Epithelial cell of esophagus (primary cell): ENCODE data around the gene SMOC2.

ENCODE experiments used
- DNase-seq: peaks from one replicate; pipeline ENCODE4 v3.0.0; 2010; ENCODE audit warnings: low read depth
- H3K4me3 ChIP-seq: 2 replicates; pipeline ENCODE4 v1.5.1; 2011; ENCODE audit warnings: mild to moderate bottlenecking, low read length, control low read depth
- TF ChIP-seq, protein P1 (sequence below): IDR thresholded peaks from 2 replicates; pipeline ENCODE4 v1.5.1; 2011; ENCODE audit warnings: low read depth, mild to moderate bottlenecking, low read length, control low read depth, inconsistent platforms; ENCODE audit not compliant: insufficient read depth; ENCODE audit errors: missing control alignments

The SMOC2 gene

DNA sequence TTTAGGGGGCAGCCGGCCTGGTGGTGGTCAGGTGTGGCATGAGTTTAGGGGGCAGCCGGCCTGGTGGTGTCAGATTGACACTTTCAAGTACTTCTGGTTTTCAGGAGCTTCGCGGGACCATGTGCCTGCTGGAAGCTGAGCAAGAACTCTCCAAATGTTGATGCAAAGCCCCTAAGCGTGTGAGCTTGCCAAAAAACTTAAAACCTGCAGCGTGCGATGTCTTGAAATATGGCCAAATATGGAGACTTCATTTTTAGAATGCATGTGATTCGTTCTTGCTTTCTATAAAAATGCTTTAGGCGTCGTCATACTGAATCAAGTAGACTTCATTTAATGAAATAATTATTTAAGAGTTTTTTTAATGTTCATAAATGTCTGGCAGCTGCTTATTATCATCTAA, 149.4 kb downstream of the SMOC2 start:
- TF ChIP-seq, protein P1, sequence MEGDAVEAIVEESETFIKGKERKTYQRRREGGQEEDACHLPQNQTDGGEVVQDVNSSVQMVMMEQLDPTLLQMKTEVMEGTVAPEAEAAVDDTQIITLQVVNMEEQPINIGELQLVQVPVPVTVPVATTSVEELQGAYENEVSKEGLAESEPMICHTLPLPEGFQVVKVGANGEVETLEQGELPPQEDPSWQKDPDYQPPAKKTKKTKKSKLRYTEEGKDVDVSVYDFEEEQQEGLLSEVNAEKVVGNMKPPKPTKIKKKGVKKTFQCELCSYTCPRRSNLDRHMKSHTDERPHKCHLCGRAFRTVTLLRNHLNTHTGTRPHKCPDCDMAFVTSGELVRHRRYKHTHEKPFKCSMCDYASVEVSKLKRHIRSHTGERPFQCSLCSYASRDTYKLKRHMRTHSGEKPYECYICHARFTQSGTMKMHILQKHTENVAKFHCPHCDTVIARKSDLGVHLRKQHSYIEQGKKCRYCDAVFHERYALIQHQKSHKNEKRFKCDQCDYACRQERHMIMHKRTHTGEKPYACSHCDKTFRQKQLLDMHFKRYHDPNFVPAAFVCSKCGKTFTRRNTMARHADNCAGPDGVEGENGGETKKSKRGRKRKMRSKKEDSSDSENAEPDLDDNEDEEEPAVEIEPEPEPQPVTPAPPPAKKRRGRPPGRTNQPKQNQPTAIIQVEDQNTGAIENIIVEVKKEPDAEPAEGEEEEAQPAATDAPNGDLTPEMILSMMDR = no peak
- DNase-seq = no peak
- H3K4me3 ChIP-seq = no peak overlapping the region

DNA sequence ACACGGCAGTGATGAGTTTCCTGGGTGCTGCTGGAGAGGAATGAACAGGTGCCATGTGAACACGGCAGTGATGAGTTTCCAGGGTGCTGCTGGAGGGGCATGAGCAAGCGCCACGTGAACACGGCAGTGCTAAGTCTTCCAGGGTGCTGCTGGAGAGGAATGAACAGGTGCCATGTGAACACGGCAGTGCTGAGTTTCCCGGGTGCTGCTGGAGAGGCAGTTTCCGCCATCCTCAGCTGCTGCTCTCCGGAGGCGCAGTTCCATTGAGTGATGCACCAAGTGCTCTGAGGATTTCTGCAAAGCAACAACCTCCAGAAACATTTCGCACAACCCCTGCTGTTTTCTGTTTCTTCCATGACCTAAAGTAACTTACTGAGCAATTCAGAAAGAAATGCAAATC, 155.4 kb downstream of the SMOC2 start:
- no peak overlapping the region for H3K4me3 ChIP-seq
- TF ChIP-seq, protein P1 = no peak
- DNase-seq = no peak

DNA sequence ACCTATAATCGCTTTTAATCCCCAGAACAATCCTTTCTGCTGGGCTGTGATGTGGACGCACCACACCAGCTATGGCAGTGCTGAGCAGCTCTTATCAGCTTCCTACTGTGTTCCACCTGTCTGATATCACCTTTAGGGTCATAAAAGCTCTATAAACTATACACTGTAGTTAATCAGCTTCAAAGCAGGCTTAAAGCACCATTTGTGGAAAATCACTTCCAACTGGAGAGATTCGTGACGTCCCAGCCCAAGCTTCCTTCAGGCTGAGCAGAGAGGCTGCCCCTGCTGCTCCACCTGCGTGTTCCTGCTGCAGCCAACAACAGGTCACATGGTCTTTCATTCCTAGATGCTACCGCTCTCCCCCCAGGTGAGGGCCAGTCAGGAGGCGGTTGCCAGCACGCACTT, 156.5 kb downstream of the SMOC2 start:
- DNase-seq = no peak
- TF ChIP-seq, protein P1 = no peak
- no peak overlapping the region for H3K4me3 ChIP-seq

DNA sequence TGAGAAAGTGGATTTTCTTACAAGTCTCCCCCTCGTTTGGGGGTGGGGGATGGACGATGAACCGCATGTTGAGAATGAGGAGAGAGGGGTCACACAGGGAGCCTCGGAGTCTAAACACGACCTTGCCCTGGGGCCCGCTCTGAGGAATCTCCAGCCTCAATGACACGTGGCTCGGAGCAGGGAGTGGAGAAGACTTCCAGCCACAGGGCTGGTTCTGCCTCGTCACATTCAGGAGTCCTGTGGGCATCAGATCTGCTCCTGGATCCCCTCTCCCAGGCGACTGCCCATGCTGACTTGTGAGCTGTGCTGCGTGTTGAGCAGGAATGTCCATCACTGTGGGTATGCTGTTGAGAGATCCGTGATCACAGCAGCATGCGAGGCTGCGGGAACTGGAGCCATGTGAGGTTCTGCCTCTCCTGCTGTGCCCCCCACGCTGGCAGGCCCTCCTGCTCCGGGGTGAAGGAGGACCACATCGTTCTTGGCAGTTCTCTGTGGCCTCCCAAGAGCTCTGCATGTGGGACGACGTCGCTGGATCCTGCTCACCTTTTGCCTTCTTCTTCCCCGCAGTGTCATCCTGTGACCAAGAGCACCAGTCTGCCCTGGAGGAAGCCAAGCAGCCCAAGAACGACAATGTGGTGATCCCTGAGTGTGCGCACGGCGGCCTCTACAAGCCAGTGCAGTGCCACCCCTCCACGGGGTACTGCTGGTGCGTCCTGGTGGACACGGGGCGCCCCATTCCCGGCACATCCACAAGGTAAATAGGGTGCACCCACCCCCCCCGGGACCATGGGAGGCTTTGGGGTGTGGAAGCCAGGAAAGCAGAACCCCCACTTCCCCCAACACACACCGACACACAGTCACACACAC, 157.5 kb downstream of the SMOC2 start:
- DNase-seq = no peak
- TF ChIP-seq, protein P1 = no peak
- H3K4me3 ChIP-seq = no peak overlapping the region

DNA sequence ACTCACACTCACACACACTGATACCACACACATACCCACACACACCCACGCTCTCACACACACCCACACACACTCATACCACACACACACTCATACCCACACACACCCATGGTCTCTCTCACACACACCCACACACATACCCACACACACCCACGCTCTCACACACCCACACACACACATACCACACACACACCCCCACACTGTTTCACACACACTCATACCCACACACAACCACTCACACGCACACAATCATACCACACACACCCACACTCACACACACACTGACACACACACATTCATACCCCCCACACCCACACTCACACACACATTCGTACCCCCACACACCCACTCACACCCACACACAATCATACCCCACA, 158.1 kb downstream of the SMOC2 start:
- H3K4me3 ChIP-seq = no peak overlapping the region
- TF ChIP-seq, protein P1 = no peak
- DNase-seq = no peak

DNA sequence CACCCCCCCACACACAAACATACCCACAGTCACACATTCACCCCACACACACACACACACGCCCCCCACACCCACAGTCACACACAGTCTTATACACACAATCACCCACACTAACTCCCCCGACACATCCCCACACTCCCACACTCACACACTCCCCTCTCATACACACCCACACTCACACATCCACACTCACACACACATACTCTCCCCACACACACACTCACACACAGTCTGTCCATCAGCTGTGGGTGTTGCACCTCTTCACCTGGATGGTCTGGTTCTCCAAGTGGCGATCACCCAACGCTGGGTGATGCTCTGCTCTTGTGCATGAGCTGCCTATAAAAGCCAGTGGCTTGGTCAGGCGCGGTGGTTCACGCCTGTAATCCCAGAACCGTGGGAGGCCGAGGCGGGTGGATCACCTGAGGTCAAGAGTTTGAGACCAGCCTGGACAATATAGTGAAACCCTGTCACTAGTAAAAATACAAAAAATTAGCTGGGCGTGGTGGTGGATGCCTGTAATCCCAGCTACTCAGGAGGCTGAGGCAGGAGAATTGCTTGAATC, 158.9 kb downstream of the SMOC2 start:
- H3K4me3 ChIP-seq = no peak overlapping the region
- TF ChIP-seq, protein P1 = no peak
- no peak for DNase-seq
